Measurements from ENCODE around the gene TREML4.
"Not testable (repeated sequence)": the region's sequence is repeated elsewhere in the genome, so short reads cannot be mapped to it uniquely, and the experiment has no call there.

The TREML4 gene

DNA sequence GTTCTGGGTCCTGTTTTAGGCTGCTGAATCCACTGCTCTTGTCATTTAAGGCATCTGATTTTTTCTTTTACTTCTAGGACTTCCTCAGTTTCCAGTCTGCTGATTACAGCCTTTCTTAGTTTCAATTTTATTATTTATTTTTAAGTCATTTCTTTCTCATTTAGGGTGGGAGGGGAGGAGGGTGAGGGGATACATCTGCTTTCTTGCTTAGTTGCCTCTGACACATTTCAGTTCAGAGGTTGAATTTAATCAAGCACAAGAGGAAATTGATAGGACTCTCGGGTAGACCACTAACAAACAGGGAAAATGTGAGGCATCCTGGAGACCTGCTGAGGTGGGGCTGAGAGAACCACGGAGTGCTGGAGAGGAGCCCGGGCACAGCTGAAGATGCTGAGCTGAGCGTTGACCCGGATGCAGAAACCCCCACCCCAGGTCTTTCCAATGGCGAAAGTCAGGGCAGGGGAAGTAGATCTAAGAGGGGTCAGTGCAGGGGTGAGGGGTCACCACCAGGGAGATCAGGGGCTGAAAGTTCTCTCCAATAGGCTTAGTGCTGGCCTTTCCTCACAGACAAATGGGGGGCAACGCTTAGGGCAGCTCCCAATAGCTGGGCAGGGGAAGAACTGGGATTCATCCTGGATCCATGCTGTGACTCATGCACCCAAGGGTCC, 19.6 kb upstream of the TREML4 start:
- DNase-seq (ENCODE audit: low spot score): no peak

DNA sequence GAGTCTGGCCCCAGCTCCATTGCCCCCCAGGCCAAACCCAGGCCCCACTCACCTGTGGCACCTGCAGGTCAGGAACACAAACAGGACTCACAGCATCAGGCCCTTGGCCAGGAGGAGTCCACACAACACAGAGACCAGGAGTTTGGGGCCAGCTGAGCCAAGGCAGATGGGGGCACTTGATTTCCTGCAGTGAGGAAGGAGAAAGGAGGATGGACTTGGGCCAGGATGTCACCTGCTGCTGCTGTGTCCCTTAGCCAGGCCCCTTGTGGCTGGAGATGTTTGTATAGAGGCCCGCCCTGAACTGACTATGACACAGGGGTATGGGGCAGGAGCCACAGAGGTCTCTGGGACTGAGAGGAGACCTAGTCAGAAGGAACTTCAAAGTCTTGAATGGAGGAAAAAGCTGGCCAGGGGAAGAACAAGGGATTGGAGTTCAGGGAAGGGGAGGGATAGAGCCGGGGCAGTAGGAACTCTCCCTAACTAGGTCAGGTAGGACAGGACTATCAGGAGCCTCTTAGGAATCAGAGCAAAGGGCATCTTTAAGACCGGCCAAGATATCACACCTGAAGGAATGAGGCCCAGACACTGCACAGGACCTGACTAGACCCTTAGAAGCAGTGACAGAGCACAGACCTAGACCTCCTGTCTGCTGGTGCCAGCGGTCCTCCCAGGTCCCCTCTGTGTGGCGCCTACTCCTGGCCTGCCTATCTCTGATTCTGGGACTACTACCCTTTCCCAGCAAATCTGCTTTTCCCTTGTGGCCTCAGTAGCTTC, 18.4 kb upstream of the TREML4 start:
- no peak for DNase-seq (ENCODE audit: low spot score)

DNA sequence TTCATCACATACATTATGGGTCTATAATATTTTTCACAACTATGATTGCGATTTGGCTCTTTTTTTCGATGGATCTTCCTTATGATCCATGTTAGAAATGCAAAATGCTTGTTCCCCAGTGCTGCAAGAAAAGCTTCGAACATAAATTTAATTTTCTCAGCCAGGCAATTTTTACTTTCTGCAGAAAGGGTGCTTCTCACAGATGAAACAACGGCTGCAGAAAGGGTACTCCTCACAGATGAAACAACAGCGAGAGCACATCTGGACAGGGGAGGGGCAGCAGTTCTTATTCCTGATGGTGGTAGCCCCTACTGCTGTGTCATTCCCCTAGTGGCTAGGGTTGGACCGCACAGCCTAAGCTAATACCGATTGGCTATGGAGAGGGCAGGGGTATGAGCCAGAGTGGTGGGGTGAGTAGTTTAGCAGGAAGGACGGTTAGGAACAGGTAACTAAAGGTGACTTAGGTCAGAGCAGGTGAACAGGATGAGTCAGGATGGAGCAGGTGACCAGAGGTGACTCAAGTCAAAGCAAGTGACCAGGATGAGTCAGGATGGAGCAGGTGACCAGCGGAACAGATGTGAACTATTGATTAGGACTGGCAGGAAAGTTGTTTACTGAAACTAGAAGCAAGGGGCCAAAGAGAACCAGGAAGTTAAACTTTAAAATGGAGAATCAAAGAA, 13.4 kb upstream of the TREML4 start:
- no peak for DNase-seq (ENCODE audit: low spot score)

DNA sequence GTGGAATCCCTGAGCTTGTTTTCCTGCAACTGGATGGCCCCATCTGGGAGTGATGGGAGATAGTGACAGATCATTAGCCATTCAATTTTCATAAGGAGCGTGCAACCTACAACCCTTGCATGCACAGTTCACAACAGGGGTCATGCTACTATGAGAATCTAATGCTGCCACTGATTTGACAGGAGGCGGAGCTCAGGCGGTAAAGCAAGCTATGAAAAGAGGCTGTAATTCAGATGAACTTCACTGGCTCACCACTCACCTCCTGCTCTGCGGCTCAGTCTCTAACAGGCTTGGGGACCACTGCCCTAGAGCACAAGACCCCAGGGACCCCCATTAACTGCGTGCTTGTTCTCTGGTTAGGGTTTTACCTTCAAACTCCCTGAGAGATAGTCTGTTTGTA, 12.4 kb upstream of the TREML4 start:
- no peak for DNase-seq (ENCODE audit: low spot score)

DNA sequence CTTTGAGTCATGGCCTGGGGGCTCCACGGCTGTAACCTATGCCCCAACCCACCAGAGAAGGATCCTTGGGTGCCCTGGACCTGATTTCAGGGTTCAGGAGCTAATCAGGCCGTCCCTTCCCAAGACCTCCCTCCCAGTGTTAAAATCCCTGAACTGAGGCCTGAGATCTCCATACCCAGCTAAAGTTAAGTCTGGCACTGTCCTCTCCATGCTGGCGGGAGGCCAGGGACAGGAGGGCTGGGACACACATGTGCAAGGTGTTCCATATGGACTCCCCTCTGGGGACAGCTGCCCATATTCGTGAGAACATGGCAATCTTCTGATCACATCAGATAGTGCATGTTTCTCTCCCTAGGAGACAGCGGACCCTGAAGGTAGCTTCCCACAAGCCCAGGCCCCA, 11.5 kb upstream of the TREML4 start:
- no peak for DNase-seq (ENCODE audit: low spot score)

DNA sequence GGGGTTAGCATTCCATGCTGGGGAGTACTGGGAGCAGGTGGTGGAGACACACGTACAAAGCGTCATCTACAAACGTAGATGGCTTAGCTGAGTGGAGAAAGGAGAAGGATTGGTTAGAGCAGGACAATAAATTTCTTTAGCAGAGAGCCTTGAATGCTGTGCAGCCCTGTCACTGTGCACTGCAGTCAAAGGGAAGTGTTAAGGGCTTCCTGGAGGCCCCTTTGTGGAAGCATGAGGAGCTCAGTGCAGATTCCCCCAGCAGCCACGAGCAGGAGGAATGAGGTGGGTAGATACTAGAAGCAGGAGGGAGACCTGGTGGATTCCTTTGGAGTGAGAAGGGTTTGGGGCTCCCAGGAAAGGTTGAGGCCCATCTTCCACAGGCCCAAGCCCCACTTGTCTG, 6.1 kb upstream of the TREML4 start:
- no peak for DNase-seq (ENCODE audit: low spot score)

DNA sequence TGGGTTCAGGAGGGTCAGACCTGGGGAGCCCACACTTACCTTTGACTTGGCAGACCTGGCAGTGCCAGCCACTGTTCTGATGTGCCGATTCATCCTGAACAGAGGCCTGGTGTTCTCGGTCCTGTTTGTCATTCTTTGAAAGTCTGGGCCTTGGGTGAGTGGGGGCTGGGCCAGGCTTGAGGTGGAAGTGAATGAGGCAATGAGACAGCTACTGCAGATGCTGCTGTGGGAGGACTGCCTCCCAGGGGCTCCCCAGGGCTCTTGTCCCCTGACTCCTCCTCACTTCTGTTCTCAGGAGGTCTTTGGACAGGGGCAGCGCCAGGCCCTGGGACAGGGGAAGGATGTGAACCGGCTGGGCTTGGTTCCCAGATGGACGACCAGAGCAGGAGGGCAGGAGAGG, 5.6 kb upstream of the TREML4 start:
- DNase-seq (ENCODE audit: low spot score): no peak

DNA sequence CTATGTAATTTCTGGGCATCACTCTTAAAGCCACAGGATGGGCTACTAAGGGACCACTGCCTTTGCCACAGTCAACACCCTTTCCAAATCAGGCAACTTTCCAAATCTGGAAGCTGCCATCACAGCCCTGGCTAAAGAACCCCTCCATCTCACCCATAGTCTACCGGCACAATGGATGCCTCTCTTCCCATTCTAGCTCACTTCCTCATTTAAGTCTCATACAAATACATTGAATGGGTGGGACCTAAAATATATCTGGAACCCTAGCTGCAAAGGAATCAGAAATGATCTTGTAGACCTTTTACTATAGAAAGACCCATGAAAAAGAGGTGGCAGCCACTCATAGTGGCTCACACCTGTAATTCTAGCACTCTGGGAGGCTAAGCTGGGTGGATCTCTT, 3.3 kb upstream of the TREML4 start:
- DNase-seq (ENCODE audit: low spot score): no peak

DNA sequence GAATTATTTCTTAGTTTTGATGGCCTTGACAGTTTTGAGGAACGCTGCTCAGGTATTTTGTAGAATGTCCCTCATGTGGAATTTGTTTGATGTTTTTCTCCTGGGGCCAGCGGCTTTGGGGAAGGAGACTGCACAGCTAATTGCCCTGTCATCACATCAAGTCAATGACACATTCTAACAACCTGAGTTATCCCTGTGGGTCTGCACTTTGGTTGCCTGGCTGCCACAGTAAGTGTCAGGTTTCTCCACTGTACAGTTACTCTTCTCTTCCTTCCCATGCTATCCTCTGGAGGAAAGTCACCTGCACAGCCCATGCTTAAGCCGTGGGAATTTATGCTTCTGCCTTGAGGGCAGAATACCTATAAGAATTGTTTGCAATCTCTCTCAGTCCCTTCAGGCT, 1.4 kb upstream of the TREML4 start:
- no peak for DNase-seq (ENCODE audit: low spot score)

DNA sequence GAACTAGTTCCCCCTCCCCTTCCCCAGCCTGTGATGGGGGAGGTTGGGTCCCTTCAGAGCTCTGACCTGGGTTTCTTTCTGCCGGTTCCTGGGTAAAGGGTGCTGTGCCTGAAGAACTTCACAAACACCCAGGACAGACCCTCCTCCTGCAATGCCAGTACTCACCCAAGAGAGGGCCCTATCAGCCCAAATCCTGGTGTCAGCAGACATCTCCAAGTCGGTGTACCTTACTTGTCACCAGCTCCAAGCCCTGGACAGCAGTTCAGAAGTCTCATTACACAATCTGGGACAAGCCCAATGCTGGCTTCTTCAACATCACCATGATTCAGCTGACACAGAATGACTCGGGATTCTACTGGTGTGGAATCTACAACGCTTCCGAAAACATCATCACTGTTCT, 467 bp downstream of the TREML4 start:
- no peak for DNase-seq (ENCODE audit: low spot score)

DNA sequence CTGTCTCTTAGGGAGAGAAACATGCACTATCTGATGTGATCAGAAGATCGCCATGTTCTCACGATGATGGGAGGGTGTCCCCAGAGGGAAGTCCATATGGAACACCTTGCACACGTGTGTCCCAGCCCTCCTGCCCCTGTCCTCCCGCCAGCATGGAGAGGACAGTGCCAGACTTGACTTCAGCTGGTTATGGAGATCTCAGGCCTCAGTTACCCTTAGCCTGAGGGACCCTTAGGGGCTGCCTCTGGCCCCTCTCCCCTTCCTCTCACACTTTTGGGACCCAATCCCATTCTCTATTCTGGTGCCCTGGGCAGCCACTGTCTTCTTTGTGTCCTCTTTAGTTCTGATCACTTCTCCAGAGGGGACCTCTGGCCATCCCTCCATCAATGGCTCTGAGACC, 1.6 kb downstream of the TREML4 start:
- no peak for DNase-seq (ENCODE audit: low spot score)

DNA sequence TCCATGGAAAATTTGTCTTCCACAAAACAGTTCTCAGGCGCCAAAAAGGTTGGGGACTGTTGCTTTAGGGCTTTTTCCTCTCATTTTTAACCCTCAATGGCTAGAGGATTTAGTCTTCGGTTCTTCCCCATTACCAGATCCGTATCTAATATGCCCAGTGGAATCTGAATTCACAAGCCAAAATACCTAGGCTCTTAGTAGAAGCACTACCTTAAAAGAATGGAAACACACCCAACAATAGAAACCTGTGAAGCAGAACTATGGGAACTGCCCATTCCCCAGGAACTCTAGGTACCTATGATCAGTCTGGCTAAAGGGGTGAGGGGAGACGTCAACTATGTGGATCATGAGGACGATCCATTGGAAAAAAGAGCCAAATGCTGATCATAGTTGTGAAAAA, 3.1 kb downstream of the TREML4 start:
- no peak for DNase-seq (ENCODE audit: low spot score)

DNA sequence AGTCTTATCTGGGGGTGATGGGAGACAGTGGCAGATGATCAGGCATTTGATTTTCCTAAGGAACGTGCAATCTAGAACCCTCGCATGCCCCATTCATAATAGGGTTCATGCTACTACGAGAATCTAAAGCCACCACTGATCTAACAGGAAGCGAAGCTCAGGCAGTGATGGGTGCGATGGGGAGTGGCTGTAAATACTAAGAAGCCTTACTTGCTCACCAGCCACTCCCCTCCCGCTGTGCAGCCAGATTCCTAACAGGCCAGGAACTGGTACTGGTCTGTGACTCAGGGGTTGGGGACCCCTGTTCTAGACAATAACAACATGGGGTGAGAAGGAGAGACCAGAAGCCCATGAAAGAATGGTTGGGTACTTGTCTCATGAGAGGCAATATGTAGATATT, 4.5 kb downstream of the TREML4 start:
- DNase-seq (ENCODE audit: low spot score): no peak

DNA sequence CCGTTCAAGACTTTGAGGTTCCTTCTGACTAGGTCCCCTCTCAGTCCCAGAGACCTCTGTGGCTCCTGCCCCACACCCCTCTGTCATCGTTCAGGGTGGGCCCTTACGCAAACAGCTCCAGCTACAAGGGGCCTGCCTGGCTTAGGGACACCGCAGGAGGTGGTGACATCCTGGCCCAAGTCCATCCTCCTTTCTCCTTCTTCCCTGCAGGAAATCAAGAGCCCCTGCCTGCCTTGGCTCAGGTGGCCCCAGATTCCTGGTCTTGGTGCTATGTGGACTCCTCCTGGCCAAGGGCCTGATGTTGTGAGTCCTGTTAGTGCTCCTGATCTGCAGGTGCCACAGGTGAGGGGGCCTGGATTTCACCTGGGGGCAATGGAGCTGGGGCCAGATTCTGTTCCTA, 8.1 kb downstream of the TREML4 start:
- no peak for DNase-seq (ENCODE audit: low spot score)

DNA sequence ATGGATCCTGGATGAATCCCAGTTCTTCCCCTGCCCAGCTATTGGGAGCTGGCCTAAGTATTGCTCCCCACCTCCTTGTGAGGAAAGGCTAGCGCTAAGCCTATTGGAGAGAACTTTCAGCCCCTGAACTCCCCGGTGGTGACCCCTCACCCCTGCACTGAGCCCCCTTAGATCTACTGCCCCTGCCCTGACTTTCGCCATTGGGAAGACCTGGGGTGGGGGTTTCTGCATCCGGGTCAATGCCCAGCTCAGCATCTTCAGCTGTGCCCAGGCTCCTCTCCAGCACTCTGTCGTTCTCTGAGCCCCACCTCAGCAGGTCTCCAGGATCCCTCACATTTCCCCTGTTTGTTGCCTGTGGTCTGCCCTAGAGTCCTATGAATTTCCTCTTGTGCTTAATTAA, 9.0 kb downstream of the TREML4 start:
- DNase-seq (ENCODE audit: low spot score): no peak

DNA sequence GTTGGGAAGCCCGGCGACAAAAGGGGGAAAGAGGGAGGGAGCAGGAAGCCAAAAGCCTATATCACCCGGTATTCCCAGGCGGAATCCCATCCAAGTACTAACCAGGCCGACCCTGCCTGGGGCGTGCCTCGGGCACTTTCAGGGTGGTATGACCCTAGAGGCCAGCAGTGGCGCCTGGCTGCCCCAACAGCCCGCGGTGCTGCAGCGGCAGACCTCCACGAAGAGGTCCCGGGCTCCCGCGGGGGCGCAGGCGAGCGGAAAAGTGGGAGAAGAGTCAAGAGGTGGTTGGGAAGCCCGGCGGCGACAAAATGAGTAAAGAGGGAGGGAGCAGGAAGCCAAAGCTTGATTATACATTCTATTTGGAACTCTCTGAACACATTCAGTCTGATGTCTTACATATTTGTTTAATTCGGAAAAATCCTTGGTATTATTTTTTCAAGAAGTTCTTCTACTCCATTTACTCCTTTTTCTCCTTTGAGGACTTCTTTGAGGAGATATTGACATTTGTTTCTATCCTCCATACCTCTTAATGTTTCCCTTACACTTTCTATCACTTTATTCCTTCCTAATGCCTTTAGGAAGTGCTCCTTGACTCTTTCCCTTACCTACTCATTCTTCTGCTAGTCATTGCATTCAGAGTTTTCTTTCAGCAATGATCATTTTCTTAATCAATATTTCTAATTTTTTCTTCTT, 11.5 kb downstream of the TREML4 start:
- DNase-seq (ENCODE audit: low spot score): no peak

DNA sequence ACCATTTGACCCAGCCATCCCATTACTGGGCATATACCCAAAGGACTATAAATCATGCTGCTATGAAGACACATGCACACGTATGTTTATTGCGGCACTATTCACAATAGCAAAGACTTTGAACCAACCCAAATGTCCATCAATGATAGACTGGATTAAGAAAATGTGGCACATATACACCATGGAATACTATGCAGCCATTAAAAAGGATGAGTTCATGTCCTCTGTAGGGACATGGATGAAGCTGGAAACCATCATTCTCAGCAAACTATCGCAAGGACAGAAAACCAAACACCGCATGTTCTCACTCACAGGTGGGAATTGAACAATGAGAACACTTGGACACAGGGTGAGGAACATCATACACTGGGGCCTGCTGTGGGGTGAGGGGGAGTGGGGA, 18.4 kb downstream of the TREML4 start:
- not testable (repeated sequence) for DNase-seq (ENCODE audit: low spot score)

DNA sequence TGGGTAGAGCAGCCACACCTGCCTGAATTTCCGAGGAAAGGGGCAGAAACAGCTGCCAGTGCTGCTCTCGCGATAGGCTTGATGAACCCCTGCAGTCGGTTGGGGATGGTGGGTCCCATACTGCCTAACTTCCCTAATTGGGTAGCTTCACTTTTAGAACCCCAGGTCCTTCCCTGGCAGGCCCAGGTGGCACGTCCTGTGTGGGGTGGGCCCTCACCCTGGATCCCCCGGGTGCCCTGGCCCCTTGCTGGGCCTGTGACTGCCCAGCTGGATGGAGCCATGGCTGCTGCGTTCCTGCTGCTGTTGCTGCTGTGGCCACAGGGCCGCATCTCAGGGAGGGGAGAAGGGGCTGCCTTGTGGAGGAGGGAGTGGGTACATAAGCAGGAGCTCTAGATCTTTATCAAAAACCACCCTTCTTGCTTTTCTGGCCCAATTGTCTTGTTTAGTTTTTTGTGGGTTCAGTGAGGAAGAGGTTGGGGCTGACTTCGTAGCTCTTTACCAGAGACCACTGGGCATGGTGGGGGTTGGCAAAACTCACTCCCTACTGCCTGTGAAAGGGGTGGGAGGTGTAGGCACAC, 19.2 kb downstream of the TREML4 start:
- DNase-seq (ENCODE audit: low spot score): no peak

DNA sequence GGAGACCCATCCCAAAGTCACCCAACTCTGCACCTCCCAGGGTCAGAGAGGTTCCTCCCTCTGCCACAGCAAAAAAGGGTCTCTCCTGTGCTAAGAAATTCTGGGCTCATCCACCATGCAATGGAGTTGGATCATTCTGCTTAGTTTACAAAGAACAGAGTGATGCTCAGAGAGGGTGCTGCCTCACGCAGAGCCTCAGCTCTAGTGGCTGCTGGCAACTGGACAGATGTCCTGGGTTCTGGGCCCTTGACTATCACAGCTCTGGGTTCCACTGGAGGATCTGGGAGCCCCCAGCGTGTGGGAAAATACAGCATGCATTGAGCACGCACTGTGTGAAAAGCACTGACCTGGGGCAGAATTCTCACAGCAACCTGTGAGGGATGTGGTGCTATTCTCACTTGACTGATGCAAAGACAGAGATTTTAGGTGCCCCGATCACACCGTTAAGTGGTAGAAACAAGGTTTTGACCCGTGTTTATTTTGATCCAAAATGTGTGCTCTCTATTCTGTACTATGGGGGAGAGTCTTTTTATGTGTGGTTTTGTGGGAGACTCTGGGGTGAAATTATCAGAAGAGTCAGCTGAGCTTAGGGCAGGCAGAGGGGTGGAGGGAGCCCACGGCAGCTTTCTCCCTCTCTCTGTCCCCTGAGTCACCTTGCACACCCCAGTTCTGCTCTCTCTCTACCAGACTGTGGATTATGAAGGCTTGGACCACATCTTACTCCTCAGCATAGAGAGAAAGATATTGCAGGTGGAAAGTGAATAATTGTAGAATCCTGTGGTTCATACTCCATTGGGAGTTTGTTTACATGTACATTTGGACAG, 19.9 kb downstream of the TREML4 start:
- DNase-seq (ENCODE audit: low spot score): no peak

DNA sequence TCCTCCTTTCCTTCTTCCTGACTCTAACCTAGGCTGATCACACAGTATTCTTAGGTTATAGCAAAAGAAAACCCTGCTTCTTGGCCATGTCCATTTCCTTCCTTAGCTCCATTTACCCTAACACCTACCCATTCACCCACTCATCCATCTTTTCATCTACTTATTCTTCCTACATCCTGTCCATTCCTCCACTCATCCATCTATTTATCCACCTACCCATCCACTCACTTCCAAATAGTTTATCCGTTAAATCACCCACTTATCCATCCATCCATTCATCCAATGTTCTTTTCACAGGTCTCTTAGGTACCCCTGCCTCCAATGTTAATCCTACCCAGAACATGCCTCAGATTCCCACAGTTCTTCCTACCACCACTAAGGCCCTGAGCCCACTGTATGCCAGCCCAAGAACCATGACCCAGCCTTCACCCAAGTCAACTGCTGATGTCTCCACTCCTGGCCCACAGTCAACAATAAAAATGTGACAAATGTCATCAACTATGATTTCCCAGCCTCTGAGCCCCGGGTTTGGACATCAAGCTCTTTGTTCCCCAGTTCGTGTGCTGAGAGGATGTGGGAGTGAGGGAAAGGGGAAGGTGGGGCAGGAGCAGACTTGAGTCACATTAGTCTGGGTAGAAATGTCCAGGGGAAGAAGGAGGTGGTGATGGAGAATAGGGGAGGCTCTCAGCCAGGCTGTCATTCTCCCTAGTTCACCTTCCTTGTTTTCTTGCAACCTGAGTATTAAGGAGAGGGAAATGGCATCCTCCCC, 24.4 kb downstream of the TREML4 start:
- no peak for DNase-seq (ENCODE audit: low spot score)

DNA sequence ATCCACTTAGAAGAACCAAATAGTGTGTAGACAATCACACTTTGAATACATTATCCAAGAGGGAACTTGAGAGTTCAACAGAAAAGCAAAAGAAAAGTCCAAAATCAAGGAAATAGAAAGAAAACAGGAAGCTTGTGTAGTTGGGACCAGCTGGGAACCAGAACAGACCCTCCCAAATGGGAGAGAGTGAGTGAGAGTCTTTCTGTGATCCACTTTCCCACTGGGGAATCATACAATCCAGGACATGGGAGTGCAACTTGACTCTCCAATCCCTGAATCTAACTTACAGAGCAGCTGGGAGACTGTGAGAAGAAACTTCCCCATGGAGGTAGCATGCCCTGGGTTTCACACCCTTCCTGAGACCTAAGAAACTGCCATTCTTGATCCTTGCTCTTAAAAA, 27.0 kb downstream of the TREML4 start:
- DNase-seq (ENCODE audit: low spot score): no peak
